Measurements from ENCODE around the gene CHDH. TPM values are rescaled to one million over a fixed set of nuclear protein-coding genes. Genes with fewer than 3 reads are reported as not detected.

CHDH gene
- polyA plus RNA-seq, 3 donors, result not detected

GRCh38 chr3:53823956-53824657 lies 22.1 kb downstream of the CHDH start:
- Mint-ChIP-seq H3K9me3 (peaks cover 0 to 3% (median 0%) of the 10 kb centered on the region in 7 donors), H3K36me3 (no peaks in the 10 kb centered on the region), H3K4me3 (no peak overlapping the region), H3K27me3 (ENCODE audit: low read depth in 3 of 3) (peaks cover 4 to 16% (median 8%) of the 10 kb centered on the region in 3 donors), H3K4me1 (no peaks in the 10 kb centered on the region), H3K27ac (no peak overlapping the region)
- no peak overlapping the region for H3K4me2 ChIP-seq (replicated peaks; ENCODE audit: extremely low read depth, low read length, poor library complexity, severe bottlenecking)
- no peak for DNase-seq
- no peaks in the 10 kb centered on the region for H3K9me3 ChIP-seq (replicated peaks in 1 of 2; ENCODE audit: control insufficient read depth in 1 of 2, insufficient read depth in 1 of 2, low read length in 2 of 2)
- 90% methylated on average over 3 of the region's 10 CpGs for WGBS (ENCODE audit: insufficient coverage)
- H3K4me3 ChIP-seq (replicated peaks in 1 of 3; ENCODE audit: low read depth in 2 of 3, low read length in 3 of 3), result no peak overlapping the region
- H3K9ac ChIP-seq (ENCODE audit: insufficient read depth, low read length, poor library complexity, severe bottlenecking), result no peak overlapping the region
- H2AFZ ChIP-seq (ENCODE audit: insufficient read depth, low read depth, low read length, poor library complexity, severe bottlenecking), result no peak overlapping the region
- no peaks in the 10 kb centered on the region for H3K79me2 ChIP-seq (ENCODE audit: insufficient read depth, low read length)
- no peak for TF ChIP-seq CTCF (IDR thresholded peaks at IDR 0.05)
- H4K20me1 ChIP-seq (ENCODE audit: insufficient read depth, low read length), result no peaks in the 10 kb centered on the region
- no peaks in the 10 kb centered on the region for H3K4me1 ChIP-seq (ENCODE audit: control insufficient read depth in 1 of 2, insufficient read depth in 2 of 2, low read length in 2 of 2)
- H3K27me3 ChIP-seq (ENCODE audit: control insufficient read depth in 2 of 2, insufficient read depth in 2 of 2, low read length in 2 of 2), result no peaks in the 10 kb centered on the region
- no peak overlapping the region for H3K27ac ChIP-seq (ENCODE audit: low read depth in 1 of 2, low read length in 2 of 2)
- intact Hi-C loops (cut with micrococcal nuclease), result no loop called here
- no peaks in the 10 kb centered on the region for H3K36me3 ChIP-seq (replicated peaks in 1 of 2; ENCODE audit: control insufficient read depth in 1 of 2, insufficient read depth in 2 of 2, low read length in 2 of 2)

DNA sequence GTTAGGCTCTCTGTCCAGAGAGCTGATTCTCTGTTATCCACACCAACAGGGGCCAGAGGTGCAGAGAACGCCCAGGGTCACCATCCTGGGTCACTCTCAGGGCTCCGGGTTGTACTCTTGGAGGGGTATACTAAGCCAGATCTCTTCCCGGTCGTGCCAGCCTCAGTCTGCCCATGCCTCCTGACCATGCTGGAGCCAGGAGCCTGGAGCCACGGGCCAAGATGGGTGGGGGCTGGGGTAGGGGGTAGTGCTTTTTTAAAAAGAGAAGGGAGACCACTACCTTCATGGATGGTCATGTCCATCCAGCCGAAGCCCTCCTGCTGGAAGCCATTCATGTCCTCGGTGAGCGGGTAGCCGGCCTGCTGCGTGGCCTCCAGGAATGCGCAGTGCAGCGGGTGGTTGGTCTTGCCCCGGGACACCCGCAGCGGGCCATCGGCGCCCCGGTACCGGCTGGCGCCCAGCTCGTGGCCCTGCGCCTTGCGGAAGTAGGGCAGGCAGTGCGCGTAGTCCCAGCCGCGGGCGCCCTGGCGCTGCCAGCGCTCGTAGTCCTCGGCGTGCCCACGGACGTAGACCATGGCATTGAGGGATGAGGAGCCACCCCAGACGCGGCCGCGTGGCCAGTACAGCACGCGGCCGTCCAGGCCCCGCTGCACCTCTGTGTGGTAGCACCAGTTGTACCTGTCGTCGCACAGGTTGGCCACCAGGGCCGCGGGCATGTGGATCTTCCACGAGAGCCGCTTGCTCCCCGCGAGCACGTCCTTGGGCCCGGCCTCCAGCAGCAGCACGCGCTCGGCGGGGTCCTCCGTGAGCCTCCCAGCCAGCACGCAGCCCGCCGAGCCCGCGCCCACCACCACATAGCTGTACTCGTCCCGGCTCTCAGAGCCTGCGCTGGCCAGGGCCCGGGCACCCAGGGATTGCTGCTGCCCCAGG lies 22.9 kb downstream of the CHDH start:
- Histone ChIP-seq H3K4me3 (replicated peaks in 1 of 3; ENCODE audit: low read depth in 2 of 3, low read length in 3 of 3) (no peak overlapping the region), H3K36me3 (replicated peaks in 1 of 2; ENCODE audit: control insufficient read depth in 1 of 2, insufficient read depth in 2 of 2, low read length in 2 of 2) (no peaks in the 10 kb centered on the region), H3K27ac (ENCODE audit: low read depth in 1 of 2, low read length in 2 of 2) (no peak overlapping the region), H3K79me2 (ENCODE audit: insufficient read depth, low read length) (no peaks in the 10 kb centered on the region), H3K4me1 (ENCODE audit: control insufficient read depth in 1 of 2, insufficient read depth in 2 of 2, low read length in 2 of 2) (no peaks in the 10 kb centered on the region), H2AFZ (ENCODE audit: insufficient read depth, low read depth, low read length, poor library complexity, severe bottlenecking) (no peak overlapping the region), H3K4me2 (replicated peaks; ENCODE audit: extremely low read depth, low read length, poor library complexity, severe bottlenecking) (no peak overlapping the region), H3K27me3 (ENCODE audit: control insufficient read depth in 2 of 2, insufficient read depth in 2 of 2, low read length in 2 of 2) (peaks cover 0 to 2% of the 10 kb centered on the region in 2 donors), H3K9ac (ENCODE audit: insufficient read depth, low read length, poor library complexity, severe bottlenecking) (no peak overlapping the region), H3K9me3 (replicated peaks in 1 of 2; ENCODE audit: control insufficient read depth in 1 of 2, insufficient read depth in 1 of 2, low read length in 2 of 2) (no peaks in the 10 kb centered on the region), H4K20me1 (ENCODE audit: insufficient read depth, low read length) (no peaks in the 10 kb centered on the region)
- Mint-ChIP-seq H3K27ac (no peak overlapping the region), H3K4me1 (no peaks in the 10 kb centered on the region), H3K4me3 (no peak overlapping the region), H3K27me3 (ENCODE audit: low read depth in 3 of 3) (peaks cover 4 to 16% (median 15%) of the 10 kb centered on the region in 3 donors), H3K36me3 (no peaks in the 10 kb centered on the region), H3K9me3 (peaks cover 0 to 3% (median 0%) of the 10 kb centered on the region in 7 donors)
- intact Hi-C loops (cut with micrococcal nuclease), result no loop called here
- no peak for DNase-seq
- no peak for TF ChIP-seq CTCF (IDR thresholded peaks at IDR 0.05)
- WGBS (ENCODE audit: insufficient coverage), result 98% methylated on average over 64 of the region's 67 CpGs
